NB4 (cell line): ENCODE measurements around the gene RIMBP3B.
A peak's percentile ranks its signal among the peaks of the same experiment; 100 is the strongest.
"Not testable (repeated sequence)": the region's sequence is repeated elsewhere in the genome, so short reads cannot be mapped to it uniquely, and the experiment has no call there.

Experiments used
- DNase-seq: peaks from one replicate; pipeline ENCODE4 v3.0.0; 2010; ENCODE audit warnings: low read depth
- H3K4me3 ChIP-seq: one replicate; pipeline ENCODE4 v1.5.1; 2011; ENCODE audit warnings: mild to moderate bottlenecking, low read depth, low read length, moderate library complexity

The RIMBP3B gene, protein sequence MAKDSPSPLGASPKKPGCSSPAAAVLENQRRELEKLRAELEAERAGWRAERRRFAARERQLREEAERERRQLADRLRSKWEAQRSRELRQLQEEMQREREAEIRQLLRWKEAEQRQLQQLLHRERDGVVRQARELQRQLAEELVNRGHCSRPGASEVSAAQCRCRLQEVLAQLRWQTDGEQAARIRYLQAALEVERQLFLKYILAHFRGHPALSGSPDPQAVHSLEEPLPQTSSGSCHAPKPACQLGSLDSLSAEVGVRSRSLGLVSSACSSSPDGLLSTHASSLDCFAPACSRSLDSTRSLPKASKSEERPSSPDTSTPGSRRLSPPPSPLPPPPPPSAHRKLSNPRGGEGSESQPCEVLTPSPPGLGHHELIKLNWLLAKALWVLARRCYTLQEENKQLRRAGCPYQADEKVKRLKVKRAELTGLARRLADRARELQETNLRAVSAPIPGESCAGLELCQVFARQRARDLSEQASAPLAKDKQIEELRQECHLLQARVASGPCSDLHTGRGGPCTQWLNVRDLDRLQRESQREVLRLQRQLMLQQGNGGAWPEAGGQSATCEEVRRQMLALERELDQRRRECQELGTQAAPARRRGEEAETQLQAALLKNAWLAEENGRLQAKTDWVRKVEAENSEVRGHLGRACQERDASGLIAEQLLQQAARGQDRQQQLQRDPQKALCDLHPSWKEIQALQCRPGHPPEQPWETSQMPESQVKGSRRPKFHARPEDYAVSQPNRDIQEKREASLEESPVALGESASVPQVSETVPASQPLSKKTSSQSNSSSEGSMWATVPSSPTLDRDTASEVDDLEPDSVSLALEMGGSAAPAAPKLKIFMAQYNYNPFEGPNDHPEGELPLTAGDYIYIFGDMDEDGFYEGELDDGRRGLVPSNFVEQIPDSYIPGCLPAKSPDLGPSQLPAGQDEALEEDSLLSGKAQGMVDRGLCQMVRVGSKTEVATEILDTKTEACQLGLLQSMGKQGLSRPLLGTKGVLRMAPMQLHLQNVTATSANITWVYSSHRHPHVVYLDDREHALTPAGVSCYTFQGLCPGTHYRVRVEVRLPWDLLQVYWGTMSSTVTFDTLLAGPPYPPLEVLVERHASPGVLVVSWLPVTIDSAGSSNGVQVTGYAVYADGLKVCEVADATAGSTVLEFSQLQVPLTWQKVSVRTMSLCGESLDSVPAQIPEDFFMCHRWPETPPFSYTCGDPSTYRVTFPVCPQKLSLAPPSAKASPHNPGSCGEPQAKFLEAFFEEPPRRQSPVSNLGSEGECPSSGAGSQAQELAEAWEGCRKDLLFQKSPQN (N-terminal part only)

DNA sequence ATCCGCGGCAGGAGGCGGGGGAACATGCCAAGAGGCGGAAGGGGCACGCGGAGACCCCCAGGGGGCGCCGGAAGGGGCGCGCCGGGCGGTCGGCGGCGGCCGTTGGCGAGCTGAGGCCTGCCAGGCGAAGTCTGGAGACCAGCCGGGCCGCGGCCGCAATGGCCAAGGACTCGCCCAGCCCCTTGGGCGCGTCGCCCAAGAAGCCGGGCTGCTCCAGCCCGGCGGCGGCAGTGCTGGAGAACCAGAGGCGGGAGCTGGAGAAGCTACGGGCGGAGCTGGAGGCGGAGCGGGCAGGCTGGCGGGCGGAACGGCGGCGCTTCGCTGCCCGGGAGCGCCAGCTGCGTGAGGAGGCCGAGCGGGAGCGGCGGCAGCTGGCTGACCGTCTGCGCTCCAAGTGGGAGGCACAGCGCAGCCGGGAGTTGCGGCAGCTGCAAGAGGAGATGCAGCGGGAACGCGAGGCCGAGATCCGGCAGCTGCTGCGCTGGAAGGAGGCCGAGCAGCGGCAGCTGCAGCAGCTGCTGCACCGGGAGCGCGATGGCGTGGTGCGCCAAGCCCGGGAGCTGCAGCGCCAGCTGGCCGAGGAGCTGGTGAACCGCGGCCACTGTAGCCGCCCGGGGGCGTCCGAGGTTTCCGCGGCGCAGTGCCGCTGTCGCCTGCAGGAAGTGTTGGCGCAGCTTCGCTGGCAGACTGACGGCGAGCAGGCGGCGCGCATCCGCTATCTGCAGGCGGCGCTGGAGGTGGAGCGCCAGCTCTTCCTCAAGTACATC, at the start of gene RIMBP3B:
Gene RIMBP3B, plus strand, starts transcription at position 51 of the 767 bp plus-strand sequence. Its CDS starts 108 bp downstream, at position 159.
- not testable (repeated sequence) for H3K4me3 ChIP-seq, DNase-seq

DNA sequence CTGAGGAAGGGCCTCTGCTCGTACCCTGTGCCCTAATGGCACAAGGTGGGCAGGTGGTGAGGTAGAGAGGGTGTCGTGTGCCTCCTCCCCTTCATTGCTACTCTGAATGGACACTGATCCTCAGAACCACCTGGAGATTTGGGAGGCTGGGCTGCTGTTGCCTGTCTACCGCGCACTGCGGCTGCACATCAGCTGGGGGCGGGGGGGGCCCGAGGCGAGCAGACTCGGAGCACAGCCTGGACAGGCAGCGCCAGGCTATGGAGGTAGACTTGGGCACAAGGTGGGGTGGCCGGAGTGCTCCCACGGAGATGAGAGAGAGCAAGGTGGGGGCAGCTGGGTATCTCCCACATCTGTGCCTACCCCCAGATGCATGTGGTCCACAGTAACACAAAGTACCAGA, 26.0 kb upstream of the RIMBP3B start:
- DNase-seq, H3K4me3 ChIP-seq: not testable (repeated sequence)

DNA sequence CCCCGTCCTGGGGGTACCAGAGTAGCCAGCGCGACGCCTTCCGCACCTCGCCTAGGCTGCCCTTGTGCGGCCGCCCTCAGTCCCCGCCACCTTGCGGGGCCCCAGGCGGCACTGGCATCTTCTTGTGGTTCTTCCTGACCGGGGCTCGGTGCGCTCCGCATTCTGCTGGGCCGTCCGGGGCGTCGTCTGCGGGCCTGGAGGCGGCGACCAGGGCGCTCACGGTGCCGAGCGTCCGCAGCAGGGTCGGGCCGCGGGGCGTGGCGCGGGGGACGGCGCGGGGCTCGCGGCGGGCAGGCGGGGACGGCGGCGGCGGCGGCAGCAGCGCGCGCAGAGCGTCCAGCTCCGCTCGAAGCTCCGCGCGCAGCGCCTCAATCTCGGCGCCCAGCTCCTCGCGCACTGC, 23.0 kb upstream of the RIMBP3B start:
- not testable (repeated sequence) for H3K4me3 ChIP-seq, DNase-seq

DNA sequence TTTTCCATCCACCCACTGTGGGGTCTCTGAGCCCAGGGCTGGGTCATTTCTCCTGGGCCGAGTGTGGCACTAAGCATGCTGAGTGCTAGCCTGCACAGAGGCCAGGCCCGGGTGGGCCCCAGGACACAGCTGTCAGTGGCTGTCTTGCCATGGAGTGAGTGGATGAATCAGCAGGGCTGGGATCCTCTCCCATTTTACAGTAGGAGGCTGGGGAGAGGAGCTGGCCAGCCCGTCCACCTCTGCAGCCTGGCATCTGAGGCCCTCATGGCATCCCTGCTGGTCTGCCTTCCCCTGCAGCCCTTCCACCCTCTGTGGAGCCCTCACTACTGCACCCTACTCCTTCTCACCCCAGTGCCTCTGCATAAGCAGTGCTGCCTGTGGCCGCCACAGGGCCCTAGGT, 21.1 kb upstream of the RIMBP3B start:
- H3K4me3 ChIP-seq, DNase-seq: not testable (repeated sequence)

DNA sequence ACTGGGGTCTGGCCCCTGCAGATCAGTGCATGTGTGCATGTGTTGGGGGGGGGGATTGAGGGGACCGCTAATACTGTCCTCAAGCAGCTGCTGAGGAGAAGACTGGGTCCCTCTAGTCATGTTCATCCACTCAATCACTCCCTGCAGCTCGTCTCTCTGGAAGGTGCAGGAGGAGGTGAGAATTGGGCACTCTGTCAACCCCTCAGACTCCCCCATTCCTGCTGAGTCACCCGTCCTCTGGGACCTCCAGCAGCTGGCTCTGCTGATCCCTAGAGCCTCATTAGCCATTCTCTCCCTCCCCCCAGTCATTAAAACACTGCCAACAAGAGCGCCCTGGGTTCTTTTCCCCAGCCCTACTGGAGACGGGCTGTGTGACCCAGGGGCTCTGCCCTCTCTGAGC, 20.5 kb upstream of the RIMBP3B start:
- peak; percentile 11 for DNase-seq
- not testable (repeated sequence) for H3K4me3 ChIP-seq

DNA sequence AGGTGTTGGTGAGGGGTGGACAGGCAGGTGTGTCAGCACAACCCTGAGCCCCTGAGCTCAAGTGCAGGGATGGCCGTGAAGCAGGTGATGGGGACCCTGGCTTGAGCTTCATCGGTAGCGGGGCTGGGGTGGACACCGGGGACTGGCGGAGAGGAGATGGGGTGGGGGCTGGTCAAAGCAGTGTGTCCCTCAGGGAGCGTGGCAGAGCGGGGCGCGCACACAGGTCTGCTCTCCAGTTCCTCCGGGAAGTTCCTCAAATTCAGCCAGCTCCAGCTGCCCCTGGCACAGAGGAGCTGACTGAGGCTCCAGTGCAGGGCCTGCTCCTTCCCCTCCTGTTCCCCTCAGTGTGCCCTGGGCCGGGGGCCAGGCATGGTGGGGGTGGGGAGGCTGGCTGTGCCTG, 19.7 kb upstream of the RIMBP3B start:
- peak; percentile 5 for DNase-seq
- H3K4me3 ChIP-seq, result not testable (repeated sequence)

DNA sequence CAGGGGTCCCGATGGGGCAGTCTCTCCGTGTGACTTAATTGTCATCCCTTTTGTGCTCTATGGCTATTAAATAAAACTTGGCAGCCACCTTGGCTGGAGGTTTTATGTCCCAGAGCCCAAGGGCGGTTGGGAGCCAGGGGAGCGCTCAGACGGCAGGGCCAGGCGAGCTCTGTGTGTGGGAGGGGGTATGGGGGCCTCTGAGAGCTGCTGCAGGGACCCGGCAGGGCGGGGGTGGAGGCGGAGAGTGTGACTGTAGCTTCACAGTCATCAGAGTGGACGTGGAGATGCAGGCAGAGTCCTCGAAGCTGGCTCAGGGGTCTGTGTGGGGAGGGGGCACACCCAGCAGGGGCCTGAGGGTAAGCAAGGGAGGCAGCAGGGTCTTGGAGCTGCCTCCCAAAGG, 19.2 kb upstream of the RIMBP3B start:
- DNase-seq, result not testable (repeated sequence)

DNA sequence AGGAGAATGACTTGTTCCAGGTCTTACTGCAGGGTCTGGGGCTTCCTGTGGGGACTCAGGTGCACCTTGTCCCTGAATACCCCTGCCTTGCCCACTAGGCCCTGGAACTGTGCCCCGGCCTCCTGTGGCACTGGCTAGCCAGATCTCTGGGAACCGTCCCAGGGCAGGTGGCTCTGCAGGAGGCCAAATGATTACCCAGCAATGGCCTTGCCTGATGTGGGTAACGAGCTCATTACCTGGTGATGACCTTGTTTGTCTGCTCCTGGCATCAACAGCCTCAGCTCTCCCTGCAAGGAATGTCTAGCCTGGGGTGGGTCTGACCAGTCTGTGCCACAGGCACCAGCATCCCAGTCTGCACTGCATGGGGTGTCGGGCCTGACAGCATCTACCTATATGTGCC, 18.2 kb upstream of the RIMBP3B start:
- H3K4me3 ChIP-seq, DNase-seq: not testable (repeated sequence)

More for the DNA sequence above, 19.2 kb upstream of the RIMBP3B start:
- not testable (repeated sequence) for H3K4me3 ChIP-seq

DNA sequence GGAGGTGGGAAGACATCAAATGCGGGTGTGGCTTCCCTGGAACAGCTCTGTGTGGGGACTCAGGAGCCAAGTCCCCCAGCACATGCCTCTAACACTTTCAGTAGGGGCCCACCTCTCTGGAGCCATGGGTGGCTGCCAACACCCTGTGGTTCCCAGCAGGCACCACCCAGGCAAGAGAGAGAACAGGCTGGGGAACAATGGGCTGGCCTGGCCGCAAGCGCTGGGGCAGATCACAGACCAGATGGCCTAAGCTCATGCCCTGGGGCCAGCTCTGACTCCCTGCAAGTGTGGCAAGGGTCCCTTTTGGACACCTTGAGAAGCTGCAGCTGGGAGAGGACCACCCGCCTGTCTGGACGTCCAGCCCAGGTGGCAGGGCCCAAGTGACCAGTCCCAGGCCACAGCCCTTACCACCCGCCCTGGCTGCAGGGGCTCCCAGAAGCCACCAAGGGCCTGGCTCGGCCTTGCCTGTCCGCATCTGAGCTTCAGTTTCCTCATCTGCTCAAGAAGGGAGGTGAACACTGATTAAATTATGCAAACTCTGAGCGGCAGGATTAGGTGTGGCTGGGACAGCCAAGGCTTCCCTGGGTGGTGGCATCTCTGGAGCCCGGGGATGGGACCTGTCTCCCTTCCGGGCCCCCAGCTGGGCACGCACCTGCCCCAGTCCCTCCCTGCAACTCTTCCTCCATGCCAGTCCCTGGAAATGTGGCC, 14.8 kb upstream of the RIMBP3B start:
- not testable (repeated sequence) for H3K4me3 ChIP-seq, DNase-seq

DNA sequence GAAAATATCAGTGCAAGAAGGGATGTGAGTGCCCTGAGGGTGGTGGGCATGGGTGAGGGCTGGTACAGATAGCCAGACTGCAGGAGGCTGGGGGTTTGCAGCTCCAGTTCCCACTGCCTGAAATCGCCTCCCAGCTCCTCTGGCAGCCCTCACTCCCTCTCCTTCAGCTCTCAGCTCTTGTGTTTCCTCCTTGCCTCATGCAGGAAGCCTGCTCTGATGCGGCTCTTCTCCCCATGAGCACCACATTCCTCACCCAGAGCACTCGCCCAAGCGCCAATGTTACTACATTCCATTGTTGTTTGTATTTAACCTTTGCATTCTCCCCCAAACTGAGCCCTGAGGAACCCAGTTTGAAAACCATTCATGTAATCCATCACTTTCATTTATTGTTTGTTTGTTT, 7.7 kb upstream of the RIMBP3B start:
- DNase-seq, result not testable (repeated sequence)

DNA sequence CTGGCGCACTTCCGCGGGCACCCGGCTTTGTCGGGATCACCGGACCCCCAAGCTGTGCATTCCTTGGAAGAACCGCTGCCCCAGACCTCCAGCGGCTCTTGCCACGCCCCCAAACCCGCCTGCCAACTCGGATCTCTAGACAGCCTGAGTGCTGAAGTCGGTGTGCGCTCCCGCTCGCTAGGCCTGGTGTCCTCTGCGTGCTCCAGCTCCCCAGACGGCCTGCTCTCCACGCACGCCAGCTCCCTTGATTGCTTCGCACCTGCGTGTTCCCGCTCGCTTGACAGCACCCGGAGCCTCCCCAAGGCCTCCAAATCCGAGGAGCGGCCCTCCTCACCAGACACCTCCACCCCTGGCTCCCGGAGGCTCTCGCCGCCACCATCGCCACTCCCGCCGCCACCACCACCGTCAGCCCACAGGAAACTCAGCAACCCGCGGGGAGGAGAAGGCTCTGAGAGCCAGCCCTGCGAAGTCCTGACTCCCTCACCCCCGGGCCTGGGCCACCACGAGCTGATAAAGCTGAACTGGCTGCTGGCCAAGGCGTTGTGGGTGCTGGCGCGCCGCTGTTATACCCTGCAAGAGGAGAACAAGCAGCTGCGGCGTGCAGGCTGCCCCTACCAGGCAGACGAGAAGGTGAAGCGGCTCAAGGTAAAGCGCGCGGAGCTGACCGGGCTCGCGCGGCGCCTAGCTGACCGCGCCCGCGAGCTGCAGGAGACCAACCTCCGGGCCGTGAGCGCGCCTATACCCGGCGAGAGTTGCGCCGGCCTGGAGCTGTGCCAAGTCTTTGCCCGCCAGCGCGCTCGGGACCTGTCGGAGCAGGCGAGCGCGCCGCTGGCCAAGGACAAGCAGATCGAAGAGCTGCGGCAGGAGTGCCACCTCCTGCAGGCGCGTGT, 1.2 kb downstream of the RIMBP3B start:
- H3K4me3 ChIP-seq, DNase-seq: not testable (repeated sequence)

More for the DNA sequence above, 7.7 kb upstream of the RIMBP3B start:
- H3K4me3 ChIP-seq, result not testable (repeated sequence)

DNA sequence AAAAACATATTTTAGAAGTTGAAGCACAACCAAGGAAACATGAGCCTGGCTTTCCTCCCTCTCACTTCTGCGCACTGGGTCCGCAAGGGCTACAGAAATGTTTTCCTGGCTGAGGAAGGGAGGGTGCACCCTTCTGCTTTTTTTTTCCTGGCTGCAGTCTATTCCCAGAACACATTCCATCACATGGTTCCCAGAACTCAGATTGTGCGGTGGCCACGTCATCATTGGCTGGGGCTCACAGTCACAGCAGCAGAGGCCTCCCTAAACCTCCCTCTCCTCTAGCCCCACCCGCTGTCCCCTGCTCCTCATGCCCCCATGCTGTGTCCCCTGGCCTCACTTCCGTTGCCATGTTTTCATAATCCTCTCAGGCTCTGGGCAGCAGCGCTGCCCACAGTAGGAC, 5.9 kb downstream of the RIMBP3B start:
- DNase-seq, result not testable (repeated sequence)

DNA sequence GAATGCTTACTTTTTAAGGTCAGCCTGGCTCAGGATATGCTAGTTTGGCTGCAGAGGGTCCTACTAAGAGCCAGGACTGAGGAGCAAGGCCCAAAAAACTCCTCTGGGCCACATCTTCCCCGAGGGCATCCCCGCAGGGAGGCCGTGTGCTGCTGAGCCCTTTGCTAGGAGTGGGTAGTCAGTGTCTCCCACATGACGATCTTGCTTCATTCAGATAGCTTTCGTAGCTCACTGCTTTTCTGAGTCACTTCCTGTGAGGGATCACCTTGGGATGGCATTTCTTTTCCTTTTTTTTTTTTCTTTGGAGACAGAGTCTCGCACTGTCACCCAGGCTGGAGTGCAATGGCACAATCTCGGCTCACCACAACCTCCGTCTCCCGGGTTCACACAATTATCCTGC, 6.5 kb downstream of the RIMBP3B start:
- DNase-seq, result not testable (repeated sequence)

More for the DNA sequence above, 5.9 kb downstream of the RIMBP3B start:
- H3K4me3 ChIP-seq, result not testable (repeated sequence)

DNA sequence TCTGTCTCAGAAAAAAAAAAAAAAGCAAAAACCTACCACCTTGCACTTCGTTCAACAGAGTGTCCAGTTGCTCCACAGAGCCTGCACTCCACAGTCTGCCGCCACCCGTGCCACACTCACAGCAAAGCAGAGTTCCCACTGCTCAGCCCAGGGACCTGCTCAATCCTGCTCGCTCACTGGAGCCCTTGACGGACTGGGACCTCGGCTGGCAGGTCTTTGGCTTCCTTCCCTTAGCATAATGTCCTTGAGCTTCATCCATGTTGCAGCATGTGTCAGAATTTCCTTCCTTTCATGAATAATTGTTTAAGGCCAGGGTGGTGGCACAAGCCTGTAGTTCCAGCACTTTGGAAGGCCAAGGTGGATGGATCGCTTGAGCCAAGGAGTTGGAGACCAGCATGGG, 11.1 kb downstream of the RIMBP3B start:
- DNase-seq, result not testable (repeated sequence)

More for the DNA sequence above, 6.5 kb downstream of the RIMBP3B start:
- not testable (repeated sequence) for H3K4me3 ChIP-seq

DNA sequence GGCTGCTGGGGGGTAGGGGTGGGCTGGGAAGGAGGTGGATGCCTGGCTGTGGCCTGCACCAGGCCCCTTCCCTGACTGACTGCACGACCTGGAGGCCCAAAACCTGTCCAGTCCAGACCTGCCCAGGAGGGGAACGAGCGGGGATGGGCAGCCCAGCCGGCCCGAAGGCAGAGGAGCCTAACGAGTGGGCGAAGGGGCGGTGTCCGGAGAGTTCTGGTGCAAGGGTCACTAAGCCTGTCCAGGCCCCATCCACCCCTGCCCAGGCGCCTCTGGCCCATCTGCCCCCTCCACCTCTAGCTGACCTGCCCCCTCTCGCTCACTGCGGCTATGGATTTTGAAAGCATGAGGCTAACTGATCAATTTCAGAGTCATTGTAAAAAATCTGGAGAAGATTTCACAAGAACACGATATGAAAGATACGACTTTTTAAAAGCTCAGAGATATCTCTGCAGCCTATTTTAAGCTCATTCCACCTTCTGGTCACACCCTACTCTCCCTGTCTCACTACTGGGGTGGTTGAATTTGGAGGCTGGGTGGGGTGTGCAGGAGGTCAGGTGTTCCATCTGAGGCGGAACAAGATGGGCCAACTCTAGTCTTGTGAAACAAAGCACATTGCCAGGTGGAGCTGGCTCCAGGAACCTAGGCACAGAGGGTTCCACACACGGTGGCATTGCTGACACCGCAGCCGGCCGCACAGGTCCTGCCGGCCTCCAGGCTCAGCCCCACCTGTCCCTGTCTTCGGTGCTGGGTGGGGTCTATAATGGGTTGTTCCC, 17.8 kb downstream of the RIMBP3B start:
- not testable (repeated sequence) for H3K4me3 ChIP-seq, DNase-seq

More for the DNA sequence above, 11.1 kb downstream of the RIMBP3B start:
- H3K4me3 ChIP-seq, result not testable (repeated sequence)

DNA sequence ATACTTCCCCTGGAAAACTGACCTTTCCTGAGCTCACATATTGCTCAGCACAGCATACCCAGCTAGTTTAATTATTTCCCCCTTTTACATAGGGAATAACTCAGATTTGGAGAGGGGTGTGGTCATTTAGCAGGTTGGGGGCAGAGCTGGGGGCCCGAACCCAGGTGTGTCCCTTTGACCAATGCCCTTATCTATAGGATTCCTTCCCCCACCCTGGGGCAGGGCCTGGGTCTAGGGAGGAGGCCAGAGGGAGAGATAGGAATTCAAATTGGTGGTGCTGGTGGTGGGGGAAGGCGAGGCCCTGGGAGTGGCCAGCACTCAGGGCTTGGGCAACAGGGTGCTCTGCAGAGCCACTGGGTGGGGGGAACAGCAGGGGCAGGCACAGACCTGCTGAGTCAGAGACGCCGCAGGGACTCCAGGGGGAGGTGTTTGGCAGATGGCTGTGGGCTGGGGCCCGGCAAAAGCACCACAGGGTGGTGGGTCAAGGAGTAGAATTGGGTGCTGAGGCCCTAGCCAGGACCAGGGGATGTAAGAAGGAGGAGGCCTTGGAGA, 19.3 kb downstream of the RIMBP3B start:
- not testable (repeated sequence) for H3K4me3 ChIP-seq, DNase-seq
